Tongue (tissue), 2 donors: ENCODE measurements around the gene VPS35L. TPM values are rescaled to one million over a fixed set of nuclear protein-coding genes. Genes with fewer than 3 reads are reported as not detected.
"Not testable (repeated sequence)": the region's sequence is repeated elsewhere in the genome, so short reads cannot be mapped to it uniquely, and the experiment has no call there.

Experiments used
- DNase-seq: peaks from one replicate; pipeline ENCODE4 v3.0.0-alpha.2; 2015
- total RNA-seq: library from RNA; depleted of rRNA; stranded (reverse); fragments of >200 nt; gene quantifications from one replicate; pipeline ENCODE4 v1.2.3, GENCODE V29; 2014

The VPS35L gene
- total RNA-seq, 1 donor from 2014 or later = 30.0 TPM

DNA sequence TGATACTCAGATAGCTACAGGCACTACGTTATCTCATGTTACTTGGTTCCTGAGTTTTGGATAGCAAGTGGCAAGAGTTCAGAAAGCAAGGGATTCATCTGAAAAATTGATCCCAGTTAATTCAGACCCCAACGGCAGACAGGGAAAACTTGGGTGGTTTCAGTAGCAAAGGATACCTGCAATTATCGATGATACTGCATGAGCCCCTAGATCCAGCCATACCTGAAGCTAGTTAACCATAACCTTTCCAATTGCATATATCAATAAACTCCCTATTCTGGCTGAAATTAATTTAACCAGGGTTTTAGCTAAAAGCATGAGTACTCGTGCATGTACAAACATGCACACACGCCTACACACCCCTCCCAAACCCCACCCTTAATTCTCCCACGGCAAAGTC is 158.2 kb downstream of the VPS35L start:
- no peak for DNase-seq

DNA sequence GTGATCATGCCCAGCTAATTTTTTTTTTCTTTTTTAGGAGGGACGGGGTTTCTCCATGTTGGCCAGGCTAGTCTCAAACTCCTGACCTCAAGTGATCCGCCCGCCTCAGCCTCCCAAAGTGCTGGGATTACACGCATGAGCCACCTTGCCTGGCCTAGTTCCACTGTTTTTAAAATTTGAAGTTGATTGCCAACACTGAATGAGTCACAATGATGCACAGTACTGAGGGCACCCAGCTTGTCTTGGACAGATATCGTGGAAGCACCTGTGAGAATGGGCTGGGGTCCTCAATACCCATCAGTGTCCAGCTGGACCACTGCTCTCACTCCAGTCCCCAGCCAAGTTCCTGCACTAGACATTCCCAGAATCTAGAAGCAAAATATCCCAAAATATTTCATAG is 160.1 kb downstream of the VPS35L start:
- no peak for DNase-seq

DNA sequence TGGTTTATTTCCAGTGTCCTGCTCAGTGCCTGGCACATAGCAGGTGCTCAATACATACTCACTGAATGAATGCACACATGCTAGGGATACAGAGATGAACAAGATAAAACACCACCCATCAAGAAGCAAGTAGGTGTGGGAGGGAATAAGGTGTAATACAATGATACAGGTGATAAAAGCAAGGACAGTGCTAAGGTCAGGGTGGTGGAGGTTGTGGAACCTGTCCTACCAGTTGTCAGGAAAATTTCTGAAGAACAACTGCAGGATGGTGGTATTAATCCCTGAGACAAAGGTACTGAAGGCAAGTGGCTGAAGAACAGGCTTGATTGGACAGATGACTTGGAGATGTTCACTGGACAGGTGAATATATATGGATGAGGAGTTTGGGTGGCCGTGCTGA is 160.7 kb downstream of the VPS35L start:
- DNase-seq = no peak

- DNase-seq = not testable (repeated sequence)
These were observed 161.2 kb downstream of the VPS35L start for GRCh38 chr16:19716728-19717127.

DNA sequence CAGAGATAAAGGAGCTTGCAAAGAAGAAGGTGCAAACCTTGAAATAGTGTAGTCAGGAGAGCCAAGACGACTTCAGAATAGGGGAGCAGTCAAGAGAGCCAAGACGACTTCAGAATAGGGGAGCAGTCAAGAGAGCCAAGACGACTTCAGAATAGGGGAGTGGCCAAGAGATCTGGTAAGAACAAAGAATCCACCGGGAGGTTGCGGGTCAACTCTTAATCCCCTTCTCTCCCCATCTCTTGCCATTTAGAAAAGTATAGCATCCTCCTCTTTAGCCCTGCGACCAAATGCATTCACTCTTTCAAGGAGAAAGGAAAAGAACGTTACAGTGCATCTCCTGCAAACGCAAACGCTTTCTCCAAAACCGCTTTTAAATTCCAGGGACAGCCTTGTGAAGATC is 161.8 kb downstream of the VPS35L start:
- no peak for DNase-seq

- peak; percentile 95 for DNase-seq
These were observed 162.5 kb downstream of the VPS35L start, which contains the start of the genes IQCK and KNOP1 for GRCh38 chr16:19717741-19718623. Gene IQCK, plus strand, starts transcription at chr16:19718271. Its CDS starts 36 bp downstream, at chr16:19718307. Gene KNOP1, minus strand, starts transcription at chr16:19718227. Its CDS starts 3,192 bp downstream, at chr16:19715035.

GRCh38 chr16:19718624-19718965 is 163.1 kb downstream of the VPS35L start:
- DNase-seq = no peak

- DNase-seq = no peak
These were observed 166.9 kb downstream of the VPS35L start for GRCh38 chr16:19722269-19722952.

- no peak for DNase-seq
These were observed 167.5 kb downstream of the VPS35L start for GRCh38 chr16:19722981-19723380.

DNA sequence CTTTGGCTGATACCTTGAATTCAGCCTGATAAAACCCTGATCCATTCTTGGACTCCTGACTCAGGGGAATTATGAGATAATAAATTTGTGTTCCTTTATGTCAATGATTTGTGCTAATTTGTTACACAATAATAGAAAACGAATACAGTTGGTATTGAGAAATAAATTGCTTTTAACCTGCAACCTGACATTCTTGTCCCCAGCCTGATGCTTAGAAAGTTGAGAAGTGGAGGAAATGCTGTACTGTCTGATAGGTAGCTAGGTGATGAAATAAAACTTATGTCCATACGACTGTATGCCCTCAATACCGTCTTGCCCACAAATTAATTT is 173.1 kb downstream of the VPS35L start:
- DNase-seq = no peak

DNA sequence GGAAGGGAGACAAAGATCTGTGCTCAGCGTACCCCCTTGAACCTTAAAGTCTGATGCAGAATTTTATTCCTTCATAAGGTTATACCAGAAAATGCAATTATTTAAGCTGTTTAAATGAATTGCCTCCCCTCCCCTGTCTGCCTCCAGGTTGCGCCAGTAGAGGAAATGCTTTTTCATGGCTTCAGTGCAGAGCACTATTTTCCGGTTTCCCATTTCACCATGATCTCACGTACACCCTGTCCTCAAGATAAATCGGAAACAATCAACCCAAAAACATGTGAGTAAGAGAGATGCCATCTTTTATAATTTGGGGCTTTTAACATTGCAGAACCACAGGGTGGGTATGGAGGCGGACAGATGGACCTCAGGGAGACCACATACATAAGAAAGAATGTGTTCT is 178.0 kb downstream of the VPS35L start:
- no peak for DNase-seq

GRCh38 chr16:19735074-19735867 is 179.8 kb downstream of the VPS35L start:
- no peak for DNase-seq

DNA sequence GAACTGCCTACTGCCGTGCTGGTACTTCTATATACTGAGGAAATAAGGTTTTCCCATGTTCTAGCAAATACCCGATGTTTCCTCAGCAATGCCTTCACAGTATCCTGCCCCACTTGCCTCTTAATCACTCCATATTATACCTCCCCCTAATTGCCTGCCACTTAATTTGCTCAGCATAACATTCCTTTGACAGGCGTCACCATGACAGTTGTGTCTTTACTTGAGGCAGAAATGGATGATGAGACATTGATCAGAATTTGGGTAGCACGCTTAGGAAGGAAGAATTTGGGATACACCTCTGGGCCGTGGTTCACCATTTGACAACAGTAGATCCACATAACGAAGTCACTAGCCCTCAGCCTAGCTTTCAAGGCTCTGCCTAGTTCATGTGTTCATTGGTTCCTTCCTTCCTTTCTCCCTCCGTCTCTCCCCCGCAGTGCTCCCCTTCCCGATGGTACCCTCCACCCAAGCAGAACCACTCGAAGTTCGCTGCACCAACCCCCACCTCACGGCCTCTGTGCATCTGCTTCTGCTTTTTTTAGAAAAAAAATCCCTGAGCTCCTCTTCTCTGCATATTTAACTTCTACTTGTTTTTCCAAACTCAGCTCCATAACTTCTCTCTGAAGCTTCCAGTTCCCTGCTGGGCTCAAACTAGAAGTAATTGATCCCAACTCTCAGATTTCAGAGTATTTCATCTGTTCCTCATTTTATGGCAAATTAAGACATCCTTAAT is 182.0 kb downstream of the VPS35L start:
- DNase-seq = no peak

DNA sequence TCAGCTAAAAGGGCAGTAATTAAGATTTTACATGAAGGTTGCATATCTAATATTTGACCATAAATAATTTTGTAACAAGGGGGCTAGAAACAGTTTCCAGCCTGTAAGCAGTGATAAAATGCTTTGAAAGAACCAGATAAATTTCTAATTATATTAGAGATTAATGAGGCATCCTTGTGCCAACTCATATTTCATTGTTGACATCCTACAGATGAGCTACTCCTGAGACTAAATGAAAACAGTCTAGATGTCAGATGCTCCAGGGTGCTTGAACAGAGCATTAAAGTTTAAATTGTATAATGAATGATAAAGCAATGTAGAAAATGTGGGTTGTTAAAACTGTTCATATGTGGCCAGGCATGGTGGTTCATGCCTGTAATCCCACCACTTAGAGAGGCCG is 185.9 kb downstream of the VPS35L start:
- no peak for DNase-seq

DNA sequence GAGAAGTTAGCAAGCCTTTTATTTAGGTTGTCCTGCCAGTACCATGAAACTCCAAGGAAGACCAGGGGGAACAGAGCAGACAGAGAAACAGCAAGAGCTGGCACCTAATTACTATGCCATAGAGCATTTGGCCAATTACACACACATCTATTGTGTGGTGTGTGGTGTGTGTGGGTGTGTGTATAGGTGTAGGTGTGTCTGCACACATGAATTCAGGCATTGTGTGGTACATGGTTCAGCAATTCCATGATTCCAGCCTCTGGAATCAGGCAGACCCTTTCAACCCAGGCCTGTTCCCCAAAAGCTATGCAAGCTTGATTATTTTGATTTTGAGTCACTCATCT is 188.3 kb downstream of the VPS35L start:
- DNase-seq = no peak

GRCh38 chr16:19744670-19745069 is 189.2 kb downstream of the VPS35L start:
- DNase-seq = no peak

DNA sequence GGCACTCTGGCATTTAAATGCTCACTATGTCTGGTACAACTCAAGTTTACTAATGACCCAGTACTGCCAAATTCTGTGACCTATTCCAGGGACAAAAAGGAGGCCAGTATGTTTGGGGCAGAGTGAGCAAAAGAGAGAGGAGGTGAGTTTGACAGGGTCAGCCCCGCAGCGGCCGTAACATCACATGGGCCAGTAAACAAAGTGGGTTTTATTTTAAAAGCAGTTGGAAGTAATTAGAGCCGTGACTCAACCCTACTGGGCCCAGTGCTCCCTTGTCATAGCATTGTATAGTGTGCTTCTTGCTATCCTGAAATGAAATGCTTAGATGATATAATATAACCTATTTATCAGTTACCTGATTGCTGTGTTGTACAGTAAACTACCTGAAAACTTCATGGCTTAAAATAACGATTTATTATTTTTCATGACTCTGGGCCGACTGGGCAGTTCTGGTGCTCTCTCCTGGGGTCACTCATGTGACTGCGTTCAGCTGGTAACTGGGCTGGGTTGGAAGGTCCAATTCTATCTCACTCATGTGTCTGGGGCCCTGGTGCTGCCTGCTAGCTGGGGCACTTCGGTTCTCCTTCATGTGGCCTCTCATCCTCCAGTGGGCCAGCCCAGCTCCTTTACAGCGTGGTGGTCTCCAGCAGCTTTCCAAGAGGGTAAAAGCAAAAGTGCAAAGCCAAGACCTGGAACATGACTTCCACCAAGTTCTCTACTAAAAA is 189.9 kb downstream of the VPS35L start:
- no peak for DNase-seq

GRCh38 chr16:19746561-19746960 is 191.1 kb downstream of the VPS35L start:
- peak; percentile 9 for DNase-seq

GRCh38 chr16:19748389-19749168 is 193.1 kb downstream of the VPS35L start:
- DNase-seq = peak; percentile 47

GRCh38 chr16:19749571-19750080 is 194.1 kb downstream of the VPS35L start:
- DNase-seq = no peak
